Stimulated activated CD4-positive, alpha-beta T cell treated with anti-CD3 and anti-CD28 coated beads, Interleukin-12 subunit alpha, Interleukin-12 subunit beta, amount 100 ng/mL, for 48 hours (primary cell): ENCODE data around the gene CAMK1D.

ENCODE experiments used
- DNase-seq, 3 donors: peaks; one replicate each; pipeline ENCODE4 v3.0.0-alpha.2; 2020; ENCODE audit warnings: low read depth in 2 of 3, low spot score in 1 of 3

Gene CAMK1D

DNA sequence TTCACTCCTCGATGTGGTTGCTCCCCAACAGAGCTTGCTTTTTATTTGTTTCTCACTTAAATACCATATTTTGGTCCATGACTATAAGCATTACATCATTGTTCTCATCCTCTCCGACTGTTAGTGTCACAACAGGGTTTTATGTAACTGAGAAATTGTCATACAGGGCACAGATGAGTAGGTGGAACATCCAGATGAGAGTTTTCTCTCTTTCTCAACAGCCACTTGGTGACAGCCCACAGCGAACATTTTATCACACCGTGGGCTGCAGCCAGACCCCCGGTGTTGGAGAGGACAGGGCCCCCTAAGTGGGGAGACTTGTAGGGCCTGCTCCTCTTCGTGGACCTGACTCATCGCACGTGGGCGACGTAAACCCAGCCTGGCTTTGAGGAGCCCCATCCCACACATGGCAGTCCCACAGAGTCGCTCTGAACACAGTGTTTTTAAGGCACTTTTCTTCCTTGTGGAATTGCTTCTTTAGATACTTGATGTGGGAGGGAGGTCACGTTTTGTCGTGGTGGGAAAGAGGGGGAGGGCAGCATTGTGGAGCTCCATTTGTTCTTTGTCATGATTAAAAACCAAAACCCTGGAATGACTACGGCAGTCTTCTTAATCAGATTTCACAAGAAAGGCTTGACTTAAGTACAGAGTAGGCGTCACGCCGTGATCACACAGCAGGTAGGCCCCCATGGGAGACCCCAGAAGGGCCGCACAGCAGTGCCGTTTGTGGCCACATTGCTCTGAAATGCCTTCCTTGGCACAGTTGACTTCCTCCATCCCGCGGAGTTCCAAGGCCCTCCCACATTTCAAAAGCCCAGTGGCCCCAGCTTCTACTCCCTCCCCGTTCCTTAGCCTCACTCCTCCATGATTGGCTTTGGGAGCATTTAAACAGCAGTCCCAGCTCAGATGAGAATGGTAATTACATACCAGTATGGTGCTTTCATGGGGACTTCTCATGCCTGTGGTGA, 431.6 kb downstream of the CAMK1D start:
- peak in 2 of 3 donors; percentile 8 to 16 for DNase-seq

- no peak for DNase-seq
Measured at GRCh38 chr10:12781976-12782375, 432.6 kb downstream of the CAMK1D start.

GRCh38 chr10:12782537-12782936, 433.2 kb downstream of the CAMK1D start:
- peak; percentile 10 to 51 (median 33) for DNase-seq

DNA sequence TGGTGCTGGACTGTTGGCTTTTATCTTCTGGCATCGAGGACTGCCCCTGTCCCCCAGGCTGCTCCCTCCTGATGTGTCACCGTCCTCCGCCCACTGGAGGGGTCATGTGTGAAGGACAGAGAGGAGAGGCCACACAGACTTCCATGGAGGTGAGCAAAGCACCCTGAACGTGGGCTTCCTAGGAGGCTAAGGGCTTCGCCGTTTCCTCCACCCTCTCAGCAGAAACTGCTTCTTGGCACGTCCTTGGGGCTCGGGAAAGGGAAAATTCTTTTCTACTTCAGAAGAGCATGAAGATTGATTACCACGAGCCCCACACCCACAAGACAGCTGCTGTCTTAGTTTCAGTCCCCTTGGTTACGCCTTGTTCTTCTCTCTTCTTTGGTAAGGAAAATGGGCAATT, 433.9 kb downstream of the CAMK1D start:
- DNase-seq, result no peak

DNA sequence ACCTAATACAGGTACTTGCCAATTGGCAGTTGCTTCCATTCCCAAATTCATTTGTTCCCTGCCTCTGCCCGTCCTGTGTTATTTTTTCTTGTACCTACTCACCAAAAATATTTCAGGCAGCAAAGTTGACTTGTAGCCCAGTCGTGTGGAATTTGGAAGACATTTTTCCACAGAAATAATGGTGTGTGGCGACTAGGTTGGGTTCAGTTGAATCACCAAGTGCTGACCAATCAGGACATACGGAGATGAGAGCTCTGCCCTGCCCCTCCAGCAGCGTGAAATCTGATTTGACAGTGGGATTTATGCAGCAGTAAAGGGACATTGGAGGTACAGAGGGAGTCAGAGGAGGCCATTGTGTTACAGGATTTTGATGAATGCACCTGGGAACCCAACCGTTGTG, 435.3 kb downstream of the CAMK1D start:
- DNase-seq, result no peak

GRCh38 chr10:12785415-12785831, 436.1 kb downstream of the CAMK1D start:
- DNase-seq, result no peak

DNA sequence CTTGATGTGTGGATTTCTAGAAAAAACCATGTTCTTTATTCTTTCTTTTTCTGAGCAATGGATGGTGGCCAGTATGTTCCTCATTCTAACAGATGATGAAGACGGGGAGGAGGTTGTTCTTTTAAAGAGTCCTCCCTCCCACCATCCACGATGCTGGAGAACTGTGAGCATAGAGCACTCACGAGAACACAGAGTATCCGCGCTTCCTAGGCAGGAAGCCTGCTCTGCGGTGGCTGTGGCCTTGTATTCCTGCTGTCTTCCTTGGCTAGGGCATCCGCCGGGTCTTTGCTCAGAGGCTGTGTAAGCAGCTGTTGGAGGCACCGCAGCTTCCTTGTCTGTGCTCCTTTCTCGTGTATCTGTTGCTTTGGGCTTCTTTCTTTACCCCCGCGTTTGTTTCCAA, 437.9 kb downstream of the CAMK1D start:
- DNase-seq, result no peak

DNA sequence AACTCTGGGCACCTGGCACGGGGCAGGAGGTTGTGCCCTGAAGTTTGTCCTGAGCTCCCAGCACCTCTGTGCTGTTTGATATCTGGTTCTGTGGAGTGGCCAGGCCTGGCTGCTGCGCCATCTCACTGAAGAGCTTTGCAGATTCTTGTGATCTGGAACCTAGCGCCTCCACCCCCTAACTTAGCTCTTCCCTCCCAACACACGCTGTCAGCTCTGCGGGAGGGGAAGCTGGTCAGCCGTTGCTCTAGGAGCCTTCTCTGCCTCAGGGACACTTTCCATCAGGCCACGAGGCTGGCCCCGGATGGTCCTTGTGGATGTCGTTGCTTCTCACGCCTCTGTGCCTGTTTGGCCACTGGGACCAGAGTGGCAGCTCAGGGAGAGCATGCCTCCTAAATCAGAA, 438.9 kb downstream of the CAMK1D start:
- no peak for DNase-seq

- no peak for DNase-seq
Measured at GRCh38 chr10:12790270-12790669, 440.9 kb downstream of the CAMK1D start.

GRCh38 chr10:12791728-12792127, 442.4 kb downstream of the CAMK1D start:
- DNase-seq, result no peak

- DNase-seq, result no peak
Measured at GRCh38 chr10:12792889-12793556, 443.7 kb downstream of the CAMK1D start.

DNA sequence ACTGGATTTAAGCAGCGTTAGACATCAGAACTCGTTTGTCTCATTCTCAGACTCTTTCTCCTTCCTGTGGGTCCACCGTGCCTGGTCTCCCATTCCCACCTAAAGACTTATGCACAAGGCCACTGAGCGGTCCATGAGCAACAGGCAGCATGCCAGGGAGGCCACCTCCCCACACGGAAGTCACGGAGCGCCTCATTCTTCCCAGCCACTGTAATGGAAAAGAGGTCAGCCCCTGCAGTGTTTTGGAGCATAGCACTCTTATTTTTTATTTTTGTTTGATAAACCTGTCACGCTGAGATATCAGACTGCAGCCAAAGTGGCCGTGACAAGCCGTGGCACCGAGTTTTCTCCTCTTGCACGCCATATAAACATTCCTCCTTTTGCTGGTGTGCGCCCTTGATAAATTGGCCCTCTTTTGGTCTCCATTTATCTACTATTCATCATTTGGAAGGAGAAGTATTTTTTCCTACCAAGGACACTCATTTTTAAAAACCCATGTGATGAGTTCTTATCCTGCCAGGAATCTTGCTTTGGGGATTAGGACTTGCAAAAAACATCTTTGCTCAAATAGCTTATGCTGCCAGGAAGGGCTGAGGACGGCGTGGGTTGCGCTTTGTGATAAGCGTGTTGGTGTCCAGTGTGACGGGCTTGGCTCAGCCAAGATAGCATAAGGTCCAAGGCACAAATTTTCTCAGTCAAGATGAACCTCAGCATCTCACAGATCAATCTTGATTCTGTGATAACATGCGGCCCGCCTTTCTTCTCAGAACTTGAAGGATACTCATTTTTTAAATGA, 446.2 kb downstream of the CAMK1D start:
- no peak for DNase-seq

GRCh38 chr10:12796401-12797160, 447.2 kb downstream of the CAMK1D start:
- DNase-seq, result no peak

DNA sequence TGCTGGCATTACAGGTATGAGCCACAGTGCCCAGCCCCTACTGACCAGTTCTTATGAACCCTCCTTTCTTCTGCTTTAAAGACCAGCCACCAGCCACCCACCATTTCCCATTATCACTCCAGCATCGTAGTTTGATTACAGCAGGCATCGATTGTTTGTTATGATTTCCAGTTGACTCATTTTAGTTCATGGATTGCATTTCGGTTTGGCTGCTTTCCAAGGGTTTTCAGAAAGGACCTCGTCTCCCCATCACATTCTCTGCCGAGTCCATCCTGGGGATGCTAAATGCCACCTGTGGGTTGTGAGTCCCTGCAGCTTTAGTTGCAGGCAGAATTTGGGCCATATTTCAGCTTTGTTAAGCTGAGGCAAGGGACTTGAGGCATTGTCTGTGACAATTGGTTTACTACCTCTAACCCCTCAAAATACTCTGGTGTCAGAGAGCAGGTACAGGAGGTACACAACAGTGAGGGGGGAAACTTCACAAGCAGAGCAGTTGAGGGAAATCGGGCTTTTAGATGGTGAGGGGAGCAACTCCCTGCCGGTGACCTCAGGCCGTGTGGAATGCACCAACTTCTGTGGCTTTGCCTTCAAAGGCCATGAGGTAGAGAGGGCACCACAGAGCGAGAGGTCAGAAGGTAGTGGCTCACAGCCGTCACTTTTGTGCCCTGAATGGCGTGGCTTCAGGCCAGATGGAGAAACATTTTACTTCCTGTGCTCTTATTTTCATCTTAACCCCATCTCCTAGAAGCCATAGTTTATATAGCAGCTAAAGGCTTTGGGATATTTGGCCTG, 448.3 kb downstream of the CAMK1D start:
- no peak for DNase-seq

GRCh38 chr10:12799144-12799543, 449.8 kb downstream of the CAMK1D start:
- DNase-seq, result no peak

- DNase-seq, result no peak
Measured at GRCh38 chr10:12799714-12800113, 450.4 kb downstream of the CAMK1D start.

- DNase-seq, result no peak
Measured at GRCh38 chr10:12800302-12800701, 451.0 kb downstream of the CAMK1D start.

DNA sequence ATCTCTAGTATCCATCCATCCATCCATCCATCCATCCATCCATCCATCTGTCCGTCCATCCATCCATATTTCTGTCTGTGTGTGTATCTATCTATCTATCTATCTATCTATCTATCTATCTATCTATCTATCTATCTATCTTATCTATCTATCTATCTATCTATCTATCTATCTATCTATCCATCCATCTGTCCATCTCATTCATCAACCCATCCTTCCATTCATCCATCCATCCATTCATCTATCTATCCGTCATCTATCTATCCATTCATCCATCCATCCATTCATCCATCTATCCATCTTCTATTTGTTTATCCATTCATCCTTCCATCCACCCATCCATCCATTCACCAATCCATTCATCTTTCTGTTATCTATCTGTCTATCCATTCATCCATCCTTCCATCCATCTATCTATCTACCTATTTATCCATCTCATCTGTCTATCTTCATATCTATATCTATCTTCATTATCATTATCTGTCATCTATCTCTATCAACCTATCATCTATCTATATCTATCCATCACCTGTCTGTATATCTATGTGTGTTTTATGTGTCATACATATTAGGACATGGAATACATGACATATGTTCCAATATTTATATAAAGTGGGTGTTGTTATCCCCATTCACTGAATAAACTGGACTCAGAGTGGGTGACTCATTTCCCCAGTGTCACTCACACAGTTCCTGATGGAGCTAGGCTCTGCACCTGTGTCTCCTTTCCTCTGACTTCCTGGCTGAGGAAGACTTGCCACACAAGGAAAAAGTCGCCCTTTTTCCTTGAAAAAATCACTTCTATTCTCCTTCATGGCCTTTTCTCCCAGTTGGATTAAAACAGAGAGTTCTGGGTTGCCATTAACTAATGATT, 452.1 kb downstream of the CAMK1D start:
- DNase-seq, result no peak

- DNase-seq, result no peak
Measured at GRCh38 chr10:12803776-12804175, 454.4 kb downstream of the CAMK1D start.
